ENCODE results near the gene NEAT1. TPM values are rescaled to one million over a fixed set of nuclear protein-coding genes. Genes with fewer than 3 reads are reported as not detected.

NEAT1 gene
- total RNA-seq = 553 and 658 TPM in 2 replicates

GRCh38 chr11:65422633-65423515, at the start of gene NEAT1:
Gene NEAT1 (plus strand): TSS chr11:65422798.

GRCh38 chr11:65382033-65382803, 40.4 kb upstream of the NEAT1 start, which contains the start of gene SLC25A45:
Gene SLC25A45 (minus strand): TSS chr11:65382646. CDS start chr11:65381951, 695 bp downstream.

GRCh38 chr11:65386307-65387140, 36.1 kb upstream of the NEAT1 start, which contains the start of gene FRMD8:
Gene FRMD8 (plus strand): TSS chr11:65386637. CDS start chr11:65387037, 400 bp downstream.

Small RNAs within 50 kb of the gene (small RNA-seq; reads per million reads assigned to genes)
- gene RF01684 = not detected

Other genes with a start within 250 kb of the NEAT1 start
- gene CAPN1, start 240.9 kb upstream of the NEAT1 start, total RNA-seq = 168 and 174 TPM in 2 replicates
- 2.1 and 3.4 TPM in 2 replicates for gene POLA2, start 160.8 kb upstream of the NEAT1 start, total RNA-seq
- 79.5 and 82.8 TPM in 2 replicates for gene CDC42EP2, start 107.9 kb upstream of the NEAT1 start, total RNA-seq
- 56.3 and 60.6 TPM in 2 replicates for gene DPF2, start 88.9 kb upstream of the NEAT1 start, total RNA-seq
- gene TIGD3, start 68.0 kb upstream of the NEAT1 start, total RNA-seq = 0.12 TPM in 1 of 2 replicates, not detected in the other
- 5.3 and 8.0 TPM in 2 replicates for gene SLC25A45, start 40.2 kb upstream of the NEAT1 start, total RNA-seq
- 70.2 and 77.1 TPM in 2 replicates for gene FRMD8, start 36.2 kb upstream of the NEAT1 start, total RNA-seq
- gene MALAT1, start 76.2 kb downstream of the NEAT1 start, total RNA-seq = 16,813 and 19,611 TPM in 2 replicates
- gene SCYL1, start 102.3 kb downstream of the NEAT1 start, total RNA-seq = 116 and 125 TPM in 2 replicates
- 21.3 and 22.8 TPM in 2 replicates for gene LTBP3, start 135.6 kb downstream of the NEAT1 start, total RNA-seq
- gene ZNRD2, start 147.7 kb downstream of the NEAT1 start, total RNA-seq = 36.1 and 38.3 TPM in 2 replicates
- 26.8 and 29.6 TPM in 2 replicates for gene FAM89B, start 149.7 kb downstream of the NEAT1 start, total RNA-seq
- 55.9 and 64.3 TPM in 2 replicates for gene EHBP1L1, start 153.3 kb downstream of the NEAT1 start, total RNA-seq
- gene KCNK7, start 173.0 kb downstream of the NEAT1 start, total RNA-seq = not detected in 2 replicates
- gene MAP3K11, start 191.4 kb downstream of the NEAT1 start, total RNA-seq = 21.4 and 26.9 TPM in 2 replicates
- 34.7 and 35.2 TPM in 2 replicates for gene PCNX3, start 193.0 kb downstream of the NEAT1 start, total RNA-seq
- 25.5 and 32.2 TPM in 2 replicates for gene SIPA1, start 215.3 kb downstream of the NEAT1 start, total RNA-seq
- gene RELA, start 240.1 kb downstream of the NEAT1 start, total RNA-seq = 35.0 and 40.2 TPM in 2 replicates